ENCODE data around the gene AP3B1. TPM values are rescaled to one million over a fixed set of nuclear protein-coding genes. Genes with fewer than 3 reads are reported as not detected.

Gene AP3B1
- total RNA-seq, 1 donor from 2014 or later: 47.6 TPM

GRCh38 chr5:78291687-78292086 is 2.8 kb downstream of the AP3B1 start:
- no peak for DNase-seq

GRCh38 chr5:78289911-78290310 is 4.6 kb downstream of the AP3B1 start:
- DNase-seq: no peak

GRCh38 chr5:78288246-78288645 is 6.3 kb downstream of the AP3B1 start:
- DNase-seq: no peak

GRCh38 chr5:78287833-78288232 is 6.7 kb downstream of the AP3B1 start:
- no peak for DNase-seq

- DNase-seq: no peak
Measured at GRCh38 chr5:78287169-78287568, 7.3 kb downstream of the AP3B1 start.

GRCh38 chr5:78286290-78286689 is 8.2 kb downstream of the AP3B1 start:
- DNase-seq: no peak

- no peak for DNase-seq
Measured at GRCh38 chr5:78283802-78284201, 10.7 kb downstream of the AP3B1 start.

- DNase-seq: no peak
Measured at GRCh38 chr5:78283105-78283504, 11.4 kb downstream of the AP3B1 start.

- DNase-seq: peak; percentile 64
Measured at GRCh38 chr5:78280261-78280660, 14.2 kb downstream of the AP3B1 start.

GRCh38 chr5:78279194-78279593 is 15.3 kb downstream of the AP3B1 start:
- DNase-seq: no peak

GRCh38 chr5:78277715-78278114 is 16.8 kb downstream of the AP3B1 start:
- no peak for DNase-seq

- DNase-seq: no peak
Measured at GRCh38 chr5:78275998-78276543, 18.4 kb downstream of the AP3B1 start.

- DNase-seq: no peak
Measured at GRCh38 chr5:78274540-78275197, 19.8 kb downstream of the AP3B1 start.

GRCh38 chr5:78273436-78273835 is 21.1 kb downstream of the AP3B1 start:
- peak; percentile 69 for DNase-seq

GRCh38 chr5:78271766-78272165 is 22.7 kb downstream of the AP3B1 start:
- DNase-seq: no peak

GRCh38 chr5:78269088-78269703 is 25.3 kb downstream of the AP3B1 start:
- peak; percentile 40 for DNase-seq

- DNase-seq: no peak
Measured at GRCh38 chr5:78268356-78268755, 26.1 kb downstream of the AP3B1 start.

GRCh38 chr5:78265163-78265562 is 29.3 kb downstream of the AP3B1 start:
- DNase-seq: no peak

GRCh38 chr5:78264600-78264999 is 29.9 kb downstream of the AP3B1 start:
- DNase-seq: no peak

- DNase-seq: no peak
Measured at GRCh38 chr5:78260771-78261170, 33.7 kb downstream of the AP3B1 start.

GRCh38 chr5:78253201-78253600 is 41.3 kb downstream of the AP3B1 start:
- no peak for DNase-seq

- no peak for DNase-seq
Measured at GRCh38 chr5:78252715-78253114, 41.8 kb downstream of the AP3B1 start.

GRCh38 chr5:78251663-78252284 is 42.7 kb downstream of the AP3B1 start:
- DNase-seq: no peak

- DNase-seq: no peak
Measured at GRCh38 chr5:78245136-78245535, 49.4 kb downstream of the AP3B1 start.

Measured in tongue (tissue), 2 donors.